ENCODE measurements around the gene MOGAT3.

MOGAT3 gene

GRCh38 chr7:101200862-101201599 is at the start of gene MOGAT3:
TSS of gene MOGAT3 (minus strand) at chr7:101201036. CDS start at chr7:101200854, 182 bp downstream.
- DNase-seq (ENCODE audit: low spot score), result no peak

GRCh38 chr7:101250324-101250723 is 49.5 kb upstream of the MOGAT3 start:
- no peak for DNase-seq (ENCODE audit: low spot score)

- no peak for DNase-seq (ENCODE audit: low spot score)
Measured at GRCh38 chr7:101248276-101248675, 47.4 kb upstream of the MOGAT3 start.

GRCh38 chr7:101245147-101245668 is 44.4 kb upstream of the MOGAT3 start:
- DNase-seq (ENCODE audit: low spot score), result no peak

DNA sequence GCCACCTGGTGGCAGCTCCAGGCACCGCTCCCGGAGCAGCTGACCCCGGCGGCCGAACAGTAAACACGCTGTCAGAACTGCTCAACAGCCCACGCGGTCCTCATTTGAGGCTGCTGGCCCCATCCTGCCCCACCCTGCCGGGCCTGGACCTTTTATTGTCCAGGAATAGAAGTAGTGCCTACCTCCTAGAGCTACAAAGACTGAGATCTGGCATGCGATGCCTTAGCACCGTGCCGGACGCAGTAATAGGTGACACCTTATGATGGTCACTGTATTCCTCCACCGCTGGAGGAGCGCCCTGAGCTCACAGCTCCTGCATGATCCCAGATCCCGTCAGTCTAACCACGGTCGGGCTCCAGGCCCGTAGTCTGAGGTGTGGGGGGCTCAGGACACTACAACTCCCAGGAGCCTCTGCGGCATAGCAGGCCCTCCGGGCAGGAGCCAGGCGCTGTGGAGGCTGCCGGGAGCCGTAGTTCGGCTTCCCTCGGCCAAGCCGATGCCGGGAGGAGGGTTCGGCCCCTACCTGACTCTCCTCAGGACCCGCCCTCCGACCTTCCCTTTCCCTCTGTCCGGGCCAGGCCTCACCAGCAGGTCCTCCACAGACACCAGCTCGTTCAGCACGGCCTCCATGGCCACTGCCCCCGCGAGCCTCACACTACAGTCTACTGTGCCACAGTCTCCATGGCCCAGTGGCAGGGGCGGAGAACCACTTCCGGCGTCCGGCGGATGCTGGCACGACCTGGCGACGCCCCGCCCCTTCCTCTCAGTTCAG is 43.7 kb upstream of the MOGAT3 start, which contains the start of gene FIS1:
Gene FIS1, minus strand, starts transcription at position 707 of the 772 bp plus-strand sequence. Its CDS starts 77 bp downstream, at position 630.
- peak; percentile 96 for DNase-seq (ENCODE audit: low spot score)

DNA sequence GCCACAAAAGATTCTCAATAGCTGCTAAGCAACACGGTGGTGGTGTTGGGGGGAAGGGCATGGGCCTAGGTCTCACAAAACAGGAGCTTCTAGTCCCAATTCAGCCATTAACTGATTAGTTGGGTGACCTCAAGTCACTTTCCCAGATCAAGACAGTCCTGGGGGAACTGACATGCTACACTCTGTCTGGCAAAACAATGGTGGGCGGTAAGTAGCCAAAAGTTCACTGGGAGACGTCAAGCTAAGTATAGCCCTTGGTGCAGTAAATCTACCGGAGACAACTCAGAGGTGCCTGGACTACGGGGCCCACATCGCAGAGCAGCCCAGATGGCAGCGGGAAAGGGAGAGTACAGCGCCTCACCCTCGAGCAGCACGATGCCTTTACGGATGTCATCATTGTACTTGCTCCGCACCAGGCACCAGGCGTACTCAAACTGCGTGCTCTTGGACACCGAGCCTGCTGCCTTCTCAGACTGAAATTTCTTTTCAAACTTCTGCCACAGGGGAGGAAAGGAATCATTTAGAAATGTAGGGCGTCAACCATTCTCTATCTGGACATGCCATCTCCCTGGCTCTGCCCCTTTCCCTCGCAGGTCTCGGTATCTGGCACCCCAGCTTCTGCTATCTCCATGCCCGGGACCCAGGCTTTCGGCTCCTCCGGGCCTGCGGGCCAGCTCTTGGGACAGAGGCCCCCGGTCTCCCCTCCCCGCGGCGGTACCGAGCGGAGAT is 43.0 kb upstream of the MOGAT3 start:
- DNase-seq (ENCODE audit: low spot score), result no peak

- no peak for DNase-seq (ENCODE audit: low spot score)
Measured at GRCh38 chr7:101241443-101242349, 40.9 kb upstream of the MOGAT3 start.

DNA sequence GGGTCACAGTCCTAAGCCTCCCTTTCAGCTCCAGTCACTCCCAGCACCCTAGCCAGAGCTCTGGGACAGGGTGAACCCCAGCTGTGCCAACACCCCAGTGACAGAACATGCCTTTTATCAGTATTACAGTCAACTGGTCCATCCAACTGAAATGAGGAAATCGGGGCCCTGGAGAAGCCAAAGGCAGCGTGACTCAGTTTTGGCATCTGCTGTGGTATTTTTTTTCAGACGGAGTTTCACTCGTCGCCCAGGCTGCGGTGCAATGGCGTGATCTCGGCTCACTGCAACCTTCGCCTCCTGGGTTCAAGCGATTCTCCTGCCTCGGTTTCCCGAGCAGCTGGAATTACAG is 40.2 kb upstream of the MOGAT3 start:
- no peak for DNase-seq (ENCODE audit: low spot score)

- no peak for DNase-seq (ENCODE audit: low spot score)
Measured at GRCh38 chr7:101240226-101241014, 39.6 kb upstream of the MOGAT3 start.

- DNase-seq (ENCODE audit: low spot score), result no peak
Measured at GRCh38 chr7:101239951-101240220, 39.0 kb upstream of the MOGAT3 start.

DNA sequence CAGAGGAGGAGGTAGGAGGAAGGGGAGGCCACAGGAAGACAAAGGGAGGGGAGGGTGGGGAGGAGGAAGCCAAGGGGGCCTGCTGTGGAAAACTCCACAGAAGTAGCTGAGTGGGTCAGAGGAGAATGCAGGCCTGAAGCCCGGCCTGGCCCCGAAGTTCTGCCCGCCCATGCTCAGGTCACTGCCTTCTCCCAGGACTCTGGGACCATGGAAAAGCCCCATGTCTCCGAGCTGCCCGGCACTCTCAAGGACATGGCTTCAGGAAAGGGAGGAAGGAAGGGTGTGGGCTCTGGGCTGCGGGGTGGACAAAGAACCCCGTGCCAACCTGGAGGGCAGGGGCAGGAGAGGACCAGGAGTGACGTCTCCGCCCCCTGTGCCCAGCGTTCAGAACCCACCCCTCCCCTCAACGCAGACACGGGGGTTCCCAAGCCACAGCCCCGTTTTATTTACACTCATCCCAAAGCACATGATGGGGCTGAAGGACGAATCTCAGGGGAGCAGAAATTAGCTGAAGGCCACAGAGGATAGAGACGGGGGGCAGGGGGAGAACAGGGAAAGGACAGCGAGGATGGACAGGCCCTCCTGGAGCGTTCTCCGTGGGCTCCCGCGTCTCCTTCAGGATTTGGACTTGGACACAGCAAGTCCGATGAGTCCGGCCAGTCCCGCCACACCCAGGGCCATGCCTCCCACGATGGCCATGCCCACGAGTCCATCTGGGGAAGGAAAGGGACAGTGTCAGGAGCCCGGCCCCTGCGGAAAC is 38.5 kb upstream of the MOGAT3 start:
- DNase-seq (ENCODE audit: low spot score), result no peak

DNA sequence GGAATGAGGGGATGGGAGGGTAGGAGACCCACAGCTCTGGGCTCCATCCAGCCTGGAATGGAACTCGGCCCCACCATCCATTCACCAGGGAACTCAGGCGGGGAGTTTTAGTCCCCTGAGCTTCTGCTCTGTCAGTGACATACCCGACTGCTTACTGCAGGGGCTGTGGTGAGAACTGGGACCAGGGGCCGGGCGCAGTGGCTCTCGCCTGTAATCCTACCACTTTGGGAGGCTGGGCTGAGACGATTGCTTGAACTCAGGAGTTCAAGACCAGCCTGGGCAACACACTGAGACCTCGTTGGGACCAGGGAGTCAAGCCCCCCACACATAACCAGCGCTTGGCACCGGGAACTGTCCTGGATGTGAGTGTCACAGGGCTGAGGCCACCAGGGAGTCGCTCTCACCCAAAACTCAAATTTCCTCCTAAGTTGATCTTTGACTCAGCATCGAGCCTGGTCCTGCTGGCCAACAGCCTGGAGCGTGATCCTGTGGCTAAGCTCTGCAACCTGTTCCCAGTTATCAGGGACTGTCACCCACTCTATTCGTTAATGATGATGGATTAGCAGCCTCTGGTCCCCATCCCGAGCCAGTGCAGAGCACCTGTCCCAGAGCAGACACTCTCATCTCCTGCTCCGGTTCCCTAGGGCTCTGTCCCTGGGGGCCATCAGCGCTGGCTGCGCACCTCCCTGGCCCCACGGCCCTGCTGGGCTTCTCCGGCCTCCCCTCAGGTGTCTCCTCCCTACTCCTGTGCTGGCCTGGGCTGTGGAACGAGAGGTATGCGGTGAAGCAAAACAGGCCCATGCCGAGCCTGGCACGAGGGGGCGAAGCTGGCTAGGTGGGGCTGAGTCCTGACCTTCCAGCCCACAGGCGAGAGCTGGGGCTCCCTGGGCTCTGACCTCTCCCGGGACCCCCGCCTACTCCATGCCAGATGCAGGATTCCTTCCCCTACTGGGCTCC is 37.7 kb upstream of the MOGAT3 start:
- no peak for DNase-seq (ENCODE audit: low spot score)

- no peak for DNase-seq (ENCODE audit: low spot score)
Measured at GRCh38 chr7:101237206-101238067, 36.6 kb upstream of the MOGAT3 start, which contains the start of gene CLDN15. TSS of gene CLDN15 (minus strand) at chr7:101237802. CDS start at chr7:101237581, 221 bp downstream.

GRCh38 chr7:101236292-101236835 is 35.5 kb upstream of the MOGAT3 start:
- DNase-seq (ENCODE audit: low spot score), result no peak

DNA sequence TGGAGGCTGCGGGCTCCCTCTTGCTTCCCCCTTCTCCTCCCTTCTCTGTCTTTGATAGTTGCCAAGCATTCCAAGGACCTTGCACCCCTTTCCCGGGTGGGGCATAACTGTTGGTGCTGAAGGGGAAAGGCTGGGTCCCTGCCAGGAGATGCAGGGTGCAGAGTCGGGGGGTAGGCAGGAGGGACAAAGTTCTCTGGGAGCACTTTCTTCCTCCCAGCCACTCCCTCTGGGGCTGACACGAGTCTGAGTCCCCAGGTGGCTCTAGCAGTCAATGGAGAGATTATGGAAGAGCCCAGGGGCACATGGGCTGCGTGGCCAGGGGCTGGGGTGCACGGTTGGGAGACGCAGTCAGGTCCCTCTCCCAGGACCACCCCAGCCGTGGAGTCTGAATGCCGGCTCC is 34.7 kb upstream of the MOGAT3 start:
- no peak for DNase-seq (ENCODE audit: low spot score)

DNA sequence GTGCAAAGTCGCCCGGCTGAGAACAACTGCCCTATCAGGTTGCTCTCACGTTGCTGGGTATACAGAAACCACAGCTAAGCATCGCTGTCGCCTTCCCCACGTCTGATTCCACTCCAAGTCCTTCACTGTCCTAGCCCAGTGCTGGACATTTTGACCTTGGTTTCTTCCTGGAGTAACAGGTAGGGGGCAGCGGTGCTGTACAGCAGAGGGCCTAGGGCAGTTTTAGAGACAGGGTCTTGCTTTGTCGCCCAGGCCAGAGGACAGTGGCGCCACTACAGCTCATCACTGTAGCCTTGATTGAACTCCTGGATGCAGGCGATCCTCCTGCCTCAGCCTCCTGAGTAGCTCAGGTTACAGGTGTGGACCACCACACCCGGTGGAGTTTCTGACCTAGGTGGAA is 34.2 kb upstream of the MOGAT3 start:
- DNase-seq (ENCODE audit: low spot score), result no peak

DNA sequence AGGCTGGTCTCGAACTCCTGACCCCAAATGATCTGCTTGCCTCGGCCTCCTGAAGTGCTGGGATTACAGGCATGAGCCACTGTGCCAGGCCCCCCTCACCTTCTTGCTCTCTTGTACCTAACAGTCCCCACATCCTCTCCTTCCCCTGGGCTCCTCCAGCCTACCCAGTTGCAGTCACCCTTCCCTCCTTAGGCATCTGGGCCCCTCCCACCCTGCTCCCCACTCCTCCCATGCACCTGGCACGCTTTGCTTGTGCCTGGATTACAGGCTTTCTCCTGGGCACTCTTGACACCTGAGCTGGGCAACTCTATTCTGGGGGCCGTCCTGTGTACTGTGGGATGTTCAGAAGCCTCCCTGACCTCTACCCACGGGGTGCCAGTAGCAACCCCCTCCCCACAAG is 33.8 kb upstream of the MOGAT3 start:
- DNase-seq (ENCODE audit: low spot score), result no peak
